Skeletal muscle tissue (tissue), 4 donors: ENCODE data around the gene HIP1R. TPM values are rescaled to one million over a fixed set of nuclear protein-coding genes. Genes with fewer than 3 reads are reported as not detected.
"Not testable (repeated sequence)": the region's sequence is repeated elsewhere in the genome, so short reads cannot be mapped to it uniquely, and the experiment has no call there.

ENCODE experiments used
- H3K27ac ChIP-seq: one replicate; pipeline ENCODE4 v1.7.0; 2013; ENCODE audit warnings: mild to moderate bottlenecking, low read depth, low read length, inconsistent platforms
- H3K27me3 ChIP-seq, 3 donors: one replicate each; pipeline ENCODE4 v1.7.0; 2013; ENCODE audit warnings: low read length in 3 of 3; ENCODE audit not compliant: control insufficient read depth in 3 of 3, insufficient read depth in 3 of 3
- H3K36me3 ChIP-seq, 3 donors: one replicate each; pipeline ENCODE4 v1.7.0; 2013; ENCODE audit warnings: low read length in 3 of 3; ENCODE audit not compliant: control insufficient read depth in 3 of 3, insufficient read depth in 3 of 3
- H3K4me1 ChIP-seq, 3 donors: one replicate each; pipeline ENCODE4 v1.7.0; 2013; ENCODE audit warnings: low read length in 3 of 3, mild to moderate bottlenecking in 3 of 3; ENCODE audit not compliant: control insufficient read depth in 3 of 3, insufficient read depth in 3 of 3
- H3K4me3 ChIP-seq, 3 donors: one replicate each; pipeline ENCODE4 v1.7.0; 2013; ENCODE audit warnings: low read length in 3 of 3
- H3K9ac ChIP-seq, 3 donors: one replicate each; pipeline ENCODE4 v1.7.0; 2013; ENCODE audit warnings: low read length in 3 of 3, mild to moderate bottlenecking in 3 of 3, moderate library complexity in 2 of 3, low read depth in 1 of 3
- H3K9me3 ChIP-seq, 3 donors: one replicate each; pipeline ENCODE4 v1.7.0; 2013; ENCODE audit warnings: low read length in 3 of 3; ENCODE audit not compliant: control insufficient read depth in 3 of 3
- total RNA-seq: library from RNA; depleted of rRNA; stranded (reverse); fragments of >200 nt; gene quantifications from one replicate; pipeline ENCODE4 v1.2.3, GENCODE V29; 2014
- donor health status: Osteomylitis.

HIP1R gene
- total RNA-seq, 1 donor from 2014 or later, result 6.3 TPM

GRCh38 chr12:122884860-122885259 is 49.6 kb downstream of the HIP1R start:
- peaks cover 31 to 42% (median 36%) of the 10 kb centered on the region in 3 donors for H3K4me1 ChIP-seq
- H3K27ac ChIP-seq, result no peak overlapping the region

GRCh38 chr12:122886161-122886560 is 50.9 kb downstream of the HIP1R start:
- peaks cover 27 to 38% (median 29%) of the 10 kb centered on the region in 3 donors for H3K4me1 ChIP-seq
- no peak overlapping the region for H3K27ac ChIP-seq

More at GRCh38 chr12:122884860-122885259, 49.6 kb downstream of the HIP1R start:
- H3K4me3 ChIP-seq, result no peak overlapping the region
- no peaks in the 10 kb centered on the region for H3K9me3 ChIP-seq
- no peak overlapping the region for H3K9ac ChIP-seq
- H3K36me3 ChIP-seq, result no peaks in the 10 kb centered on the region
- H3K27me3 ChIP-seq, result no peaks in the 10 kb centered on the region

GRCh38 chr12:122886851-122887818 is 51.9 kb downstream of the HIP1R start:
- H3K4me3 ChIP-seq, result no peak overlapping the region
- no peak overlapping the region for H3K9ac ChIP-seq
- no peaks in the 10 kb centered on the region for H3K9me3 ChIP-seq
- H3K4me1 ChIP-seq, result peaks cover 33 to 40% (median 35%) of the 10 kb centered on the region in 3 donors
- no peaks in the 10 kb centered on the region for H3K27me3 ChIP-seq
- H3K27ac ChIP-seq, result no peak overlapping the region
- H3K36me3 ChIP-seq, result no peaks in the 10 kb centered on the region

More at GRCh38 chr12:122886161-122886560, 50.9 kb downstream of the HIP1R start:
- no peaks in the 10 kb centered on the region for H3K36me3 ChIP-seq
- H3K9ac ChIP-seq, result no peak overlapping the region
- no peak overlapping the region for H3K4me3 ChIP-seq
- no peaks in the 10 kb centered on the region for H3K9me3 ChIP-seq
- H3K27me3 ChIP-seq, result no peaks in the 10 kb centered on the region

- Histone ChIP-seq H3K27ac (peak overlapping the region; percentile 71), H3K4me3 (peak overlapping the region in 1 of 3 donors; percentile 50), H3K9me3 (no peaks in the 10 kb centered on the region), H3K4me1 (peaks cover 36 to 46% (median 38%) of the 10 kb centered on the region in 3 donors), H3K9ac (no peak overlapping the region), H3K27me3 (no peaks in the 10 kb centered on the region), H3K36me3 (no peaks in the 10 kb centered on the region)
Observed at GRCh38 chr12:122887819-122888212, 52.6 kb downstream of the HIP1R start.

- peak overlapping the region; percentile 27 to 59 (median 50) for H3K4me3 ChIP-seq
- no peaks in the 10 kb centered on the region for H3K27me3 ChIP-seq
- H3K36me3 ChIP-seq, result no peaks in the 10 kb centered on the region
- H3K4me1 ChIP-seq, result peaks cover 39 to 49% (median 39%) of the 10 kb centered on the region in 3 donors
- H3K9me3 ChIP-seq, result no peaks in the 10 kb centered on the region
- H3K27ac ChIP-seq, result peak overlapping the region; percentile 71
- peak overlapping the region; percentile 4 to 35 (median 18) for H3K9ac ChIP-seq
Observed at GRCh38 chr12:122888232-122888752, 53.0 kb downstream of the HIP1R start.

- Histone ChIP-seq H3K4me3 (no peak overlapping the region), H3K27ac (no peak overlapping the region), H3K9me3 (no peaks in the 10 kb centered on the region), H3K27me3 (no peaks in the 10 kb centered on the region), H3K4me1 (peaks cover 46 to 62% (median 53%) of the 10 kb centered on the region in 3 donors), H3K36me3 (no peaks in the 10 kb centered on the region), H3K9ac (no peak overlapping the region)
Observed at GRCh38 chr12:122889761-122890520, 54.7 kb downstream of the HIP1R start.

- Histone ChIP-seq H3K9me3 (no peaks in the 10 kb centered on the region), H3K27ac (peak overlapping the region; percentile 28), H3K4me3 (peak overlapping the region; percentile 13 to 58 (median 25)), H3K36me3 (no peaks in the 10 kb centered on the region), H3K27me3 (no peaks in the 10 kb centered on the region), H3K4me1 (peaks cover 52 to 68% (median 66%) of the 10 kb centered on the region in 3 donors), H3K9ac (peak overlapping the region; percentile 39 to 54 (median 51))
Observed at GRCh38 chr12:122891661-122892525, 56.6 kb downstream of the HIP1R start.

- Histone ChIP-seq H3K27ac (peak overlapping the region; percentile 28), H3K9ac (peak overlapping the region in 1 of 3 donors; percentile 18), H3K4me1 (peaks cover 47 to 61% (median 58%) of the 10 kb centered on the region in 3 donors)
Observed at GRCh38 chr12:122892724-122893123, 57.5 kb downstream of the HIP1R start.

More at GRCh38 chr12:122892724-122893123, 57.5 kb downstream of the HIP1R start:
- not testable (repeated sequence) for H3K9me3 ChIP-seq, H3K36me3 ChIP-seq, H3K27me3 ChIP-seq, H3K4me3 ChIP-seq
